Keratinocyte (primary cell): ENCODE results near the gene TADA3. TPM values are rescaled to one million over a fixed set of nuclear protein-coding genes. Genes with fewer than 3 reads are reported as not detected.

Experiments
- DNase-seq: peaks from one replicate; pipeline ENCODE4 v3.0.0-alpha.2; 2011; ENCODE audit warnings: low read depth, missing footprints, low spot score
- FAIRE-seq: peaks from 2 replicates; lab custom pipeline; 2011; peaks lifted over from hg19 to GRCh38; lab: Jason Lieb, UNC
- H2AFZ ChIP-seq: 2 replicates; pipeline ENCODE4 v1.6.0; 2012; ENCODE audit warnings: low read length, control low read depth, inconsistent platforms; ENCODE audit not compliant: control insufficient read depth
- H3K27ac ChIP-seq: 2 replicates; pipeline ENCODE4 v1.5.1; 2011; ENCODE audit warnings: low read length; ENCODE audit not compliant: control insufficient read depth, insufficient read depth
- H3K27me3 ChIP-seq: 3 replicates; pipeline ENCODE4 v1.6.0; 2011; ENCODE audit warnings: low read length; ENCODE audit not compliant: control insufficient read depth, insufficient read depth; ENCODE audit errors: extremely low read depth
- H3K36me3 ChIP-seq, 2 experiments: 2 replicates in 1 of 2; 3 replicates in 1 of 2; pipeline ENCODE4 v1.5.1; 2011; ENCODE audit warnings: low read length in 2 of 2, mild to moderate bottlenecking in 1 of 2; ENCODE audit not compliant: control insufficient read depth in 2 of 2, insufficient read depth in 2 of 2; ENCODE audit errors: extremely low read depth in 1 of 2
- H3K4me1 ChIP-seq: 3 replicates; pipeline ENCODE4 v1.5.1; 2011; ENCODE audit warnings: low read length; ENCODE audit not compliant: control insufficient read depth, insufficient read depth; ENCODE audit errors: extremely low read depth
- H3K4me2 ChIP-seq: 3 replicates; pipeline ENCODE4 v1.6.0; 2011; ENCODE audit warnings: low read depth, low read length; ENCODE audit not compliant: control insufficient read depth, insufficient read depth; ENCODE audit errors: extremely low read depth
- H3K4me3 ChIP-seq, 3 experiments: fragments of 200-600 bp in 1 of 3; sonication (generic) in 1 of 3; 2 replicates in 2 of 3; 3 replicates in 1 of 3; pipeline ENCODE4 v1.5.1; 2011 to 2016; ENCODE audit warnings: low read length in 3 of 3, mild to moderate bottlenecking in 3 of 3, control low read depth in 2 of 3, inconsistent platforms in 1 of 3, low read depth in 1 of 3, mixed read lengths in 1 of 3, mixed run types in 1 of 3, moderate library complexity in 1 of 3; ENCODE audit not compliant: control insufficient read depth in 2 of 3, insufficient read depth in 2 of 3; ENCODE audit errors: extremely low read depth in 1 of 3
- H3K79me2 ChIP-seq: 2 replicates; pipeline ENCODE4 v1.6.0; 2012; ENCODE audit warnings: low read length; ENCODE audit not compliant: control insufficient read depth, insufficient read depth
- H3K9ac ChIP-seq: 3 replicates; pipeline ENCODE4 v1.6.0; 2011; ENCODE audit warnings: low read length; ENCODE audit not compliant: control insufficient read depth, insufficient read depth; ENCODE audit errors: extremely low read depth
- H3K9me1 ChIP-seq: 3 replicates; pipeline ENCODE4 v1.6.0; 2011; ENCODE audit warnings: low read length; ENCODE audit not compliant: control insufficient read depth, insufficient read depth; ENCODE audit errors: extremely low read depth
- H3K9me3 ChIP-seq: 2 replicates; pipeline ENCODE4 v1.5.1; 2012; ENCODE audit warnings: low read depth, low read length; ENCODE audit not compliant: control insufficient read depth
- H4K20me1 ChIP-seq: 3 replicates; pipeline ENCODE4 v1.6.0; 2011; ENCODE audit warnings: low read length; ENCODE audit not compliant: control insufficient read depth, insufficient read depth; ENCODE audit errors: extremely low read depth
- EZH2 ChIP-seq: IDR thresholded peaks from one replicate; pipeline ENCODE4 v1.6.1; 2012; ENCODE audit warnings: inconsistent platforms, mild to moderate bottlenecking, low read length, moderate library complexity
- dilution Hi-C: fragments of 300-500 bp; cut with MboI; formaldehyde crosslinking; loops from one replicate; pipeline ENCODE4 v1.7.0; 2020; ENCODE audit warnings: low sequenced_read_pairs; ENCODE audit not compliant: extremely low pct_ligation_motif_present
- polyA plus RNA-seq, 5 experiments: library from polyadenylated mRNA; depleted of rRNA in 3 of 5; stranded (reverse) in 3 of 5; stranded (forward) in 1 of 5; unstranded in 1 of 5; fragments of >200 nt; gene quantifications; 1 replicate in 1 of 5; 2 replicates in 3 of 5; 3 replicates in 1 of 5; pipeline versions ENCODE4 v1.2.1 to v1.2.3, GENCODE V29; 2011 to 2012; ENCODE audit warnings: missing spikeins in 2 of 5, low read depth in 1 of 5, low replicate concordance in 1 of 5
- TF ChIP-seq, protein P1 (sequence below), 3 experiments: IDR thresholded peaks in 1 of 3; conservative IDR thresholded peaks in 1 of 3; optimal IDR thresholded peaks in 1 of 3; 2 replicates in 2 of 3; 3 replicates in 1 of 3; pipeline versions ENCODE3 to v1.5.1; 2011; ENCODE audit warnings: low read length in 3 of 3, mild to moderate bottlenecking in 3 of 3, moderate library complexity in 2 of 3, control low read depth in 1 of 3, inconsistent platforms in 1 of 3; ENCODE audit not compliant: insufficient read depth in 2 of 3; ENCODE audit errors: extremely low read depth in 1 of 3

The TADA3 gene
- polyA plus RNA-seq, 1 donor (not counting 4 experiments of a cell fraction or from before 2014, with no cell fraction given) = 29.6 TPM

- H3K4me2 ChIP-seq = no peak overlapping the region
- no peak overlapping the region for H2AFZ ChIP-seq
- no peaks in the 10 kb centered on the region for H3K27me3 ChIP-seq
- no peaks in the 10 kb centered on the region for H3K79me2 ChIP-seq
- FAIRE-seq (no peak), DNase-seq (no peak)
- dilution Hi-C loops = no loop called here
- no peaks in the 10 kb centered on the region for H4K20me1 ChIP-seq
- H3K9me1 ChIP-seq = no peaks in the 10 kb centered on the region
- peaks cover 9 to 11% of the 10 kb centered on the region in 2 experiments for H3K36me3 ChIP-seq
- H3K27ac ChIP-seq = peak overlapping the region; percentile 43
- TF ChIP-seq EZH2 = no peak
- TF ChIP-seq, protein P1, sequence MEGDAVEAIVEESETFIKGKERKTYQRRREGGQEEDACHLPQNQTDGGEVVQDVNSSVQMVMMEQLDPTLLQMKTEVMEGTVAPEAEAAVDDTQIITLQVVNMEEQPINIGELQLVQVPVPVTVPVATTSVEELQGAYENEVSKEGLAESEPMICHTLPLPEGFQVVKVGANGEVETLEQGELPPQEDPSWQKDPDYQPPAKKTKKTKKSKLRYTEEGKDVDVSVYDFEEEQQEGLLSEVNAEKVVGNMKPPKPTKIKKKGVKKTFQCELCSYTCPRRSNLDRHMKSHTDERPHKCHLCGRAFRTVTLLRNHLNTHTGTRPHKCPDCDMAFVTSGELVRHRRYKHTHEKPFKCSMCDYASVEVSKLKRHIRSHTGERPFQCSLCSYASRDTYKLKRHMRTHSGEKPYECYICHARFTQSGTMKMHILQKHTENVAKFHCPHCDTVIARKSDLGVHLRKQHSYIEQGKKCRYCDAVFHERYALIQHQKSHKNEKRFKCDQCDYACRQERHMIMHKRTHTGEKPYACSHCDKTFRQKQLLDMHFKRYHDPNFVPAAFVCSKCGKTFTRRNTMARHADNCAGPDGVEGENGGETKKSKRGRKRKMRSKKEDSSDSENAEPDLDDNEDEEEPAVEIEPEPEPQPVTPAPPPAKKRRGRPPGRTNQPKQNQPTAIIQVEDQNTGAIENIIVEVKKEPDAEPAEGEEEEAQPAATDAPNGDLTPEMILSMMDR (optimal IDR thresholded peaks at IDR 0.05 in 1 of 3, IDR thresholded peaks at IDR 0.05 in 1 of 3, conservative IDR thresholded peaks at IDR 0.05 in 1 of 3; ENCODE audit: extremely low read depth in 1 of 3, insufficient read depth in 2 of 3, low read length in 3 of 3) = no peak
- H3K4me3 ChIP-seq = no peak overlapping the region
- H3K9me3 ChIP-seq = no peaks in the 10 kb centered on the region
- H3K4me1 ChIP-seq = peaks cover 3% of the 10 kb centered on the region
- no peak overlapping the region for H3K9ac ChIP-seq
Observed at GRCh38 chr3:9778143-9779074, 13.9 kb downstream of the TADA3 start.

DNA sequence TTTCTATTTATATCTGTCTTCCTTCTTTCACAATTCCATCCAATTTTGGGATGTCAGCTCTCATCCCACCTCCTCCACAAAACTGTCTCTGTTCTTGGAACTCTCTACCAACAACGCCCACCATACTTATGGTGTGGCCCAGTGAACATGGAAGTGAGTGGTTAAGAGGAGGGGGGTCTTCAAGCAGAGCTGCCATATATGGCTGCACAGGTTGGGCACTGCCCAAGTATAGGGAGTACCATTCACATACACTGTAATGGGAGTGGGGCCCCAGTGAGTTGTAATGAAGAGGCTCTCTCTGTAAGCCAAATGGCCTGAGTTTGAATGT is 14.6 kb downstream of the TADA3 start:
- FAIRE-seq = no peak
- Histone ChIP-seq H3K4me3 (no peak overlapping the region), H3K79me2 (no peaks in the 10 kb centered on the region), H3K4me1 (peaks cover 3% of the 10 kb centered on the region), H3K9me1 (no peaks in the 10 kb centered on the region), H3K4me2 (no peak overlapping the region), H3K27ac (peak overlapping the region; percentile 36), H4K20me1 (no peaks in the 10 kb centered on the region), H3K9ac (no peak overlapping the region), H2AFZ (no peak overlapping the region), H3K9me3 (no peaks in the 10 kb centered on the region), H3K27me3 (no peaks in the 10 kb centered on the region), H3K36me3 (peaks cover 9 to 10% of the 10 kb centered on the region in 2 experiments)
- dilution Hi-C loops = no loop called here
- DNase-seq = no peak
- TF ChIP-seq EZH2 = no peak
- TF ChIP-seq, protein P1 (optimal IDR thresholded peaks at IDR 0.05 in 1 of 3, IDR thresholded peaks at IDR 0.05 in 1 of 3, conservative IDR thresholded peaks at IDR 0.05 in 1 of 3; ENCODE audit: extremely low read depth in 1 of 3, insufficient read depth in 2 of 3, low read length in 3 of 3) = no peak
